Measurements from ENCODE around the gene NFIB.

Gene NFIB

GRCh38 chr9:14214065-14214684 is 99.8 kb downstream of the NFIB start:
- Mint-ChIP-seq H3K4me1 (peaks cover 26% of the 10 kb centered on the region), H3K9me3 (no peaks in the 10 kb centered on the region), H3K27ac (peak overlapping the region; percentile 4), H3K36me3 (ENCODE audit: low read depth) (no peaks in the 10 kb centered on the region), H3K4me3 (no peak overlapping the region), H3K27me3 (ENCODE audit: low read depth, poor library complexity) (peaks cover 6% of the 10 kb centered on the region)
- DNase-seq: no peak
- no peak for TF ChIP-seq CTCF (IDR thresholded peaks at IDR 0.05)

- Mint-ChIP-seq H3K36me3 (ENCODE audit: low read depth) (no peaks in the 10 kb centered on the region), H3K27ac (no peak overlapping the region), H3K27me3 (ENCODE audit: low read depth, poor library complexity) (peaks cover 6% of the 10 kb centered on the region), H3K4me1 (peaks cover 19% of the 10 kb centered on the region), H3K9me3 (no peaks in the 10 kb centered on the region), H3K4me3 (no peak overlapping the region)
- no peak for DNase-seq
- TF ChIP-seq CTCF (IDR thresholded peaks at IDR 0.05): no peak
These were observed 100.4 kb downstream of the NFIB start for GRCh38 chr9:14213504-14213903.

- peaks cover 15% of the 10 kb centered on the region for H3K4me1 Mint-ChIP-seq
- DNase-seq: no peak
These were observed 101.1 kb downstream of the NFIB start for GRCh38 chr9:14212697-14213420.

GRCh38 chr9:14212077-14212476 is 101.9 kb downstream of the NFIB start:
- no peak overlapping the region for H3K27ac Mint-ChIP-seq
- H3K4me1 Mint-ChIP-seq: peaks cover 19% of the 10 kb centered on the region
- no peak overlapping the region for H3K4me3 Mint-ChIP-seq
- DNase-seq: no peak
- TF ChIP-seq CTCF (IDR thresholded peaks at IDR 0.05): no peak
- no peaks in the 10 kb centered on the region for H3K9me3 Mint-ChIP-seq
- peaks cover 6% of the 10 kb centered on the region for H3K27me3 Mint-ChIP-seq (ENCODE audit: low read depth, poor library complexity)
- H3K36me3 Mint-ChIP-seq (ENCODE audit: low read depth): no peaks in the 10 kb centered on the region

More at GRCh38 chr9:14212697-14213420, 101.1 kb downstream of the NFIB start:
- H3K4me3 Mint-ChIP-seq: no peak overlapping the region
- no peaks in the 10 kb centered on the region for H3K9me3 Mint-ChIP-seq
- no peak for TF ChIP-seq CTCF (IDR thresholded peaks at IDR 0.05)
- H3K27ac Mint-ChIP-seq: no peak overlapping the region
- H3K27me3 Mint-ChIP-seq (ENCODE audit: low read depth, poor library complexity): peaks cover 6% of the 10 kb centered on the region
- no peaks in the 10 kb centered on the region for H3K36me3 Mint-ChIP-seq (ENCODE audit: low read depth)

- TF ChIP-seq CTCF (IDR thresholded peaks at IDR 0.05): no peak
- Mint-ChIP-seq H3K27ac (no peak overlapping the region), H3K36me3 (ENCODE audit: low read depth) (no peaks in the 10 kb centered on the region), H3K27me3 (ENCODE audit: low read depth, poor library complexity) (peaks cover 6% of the 10 kb centered on the region), H3K4me3 (no peak overlapping the region), H3K4me1 (peaks cover 19% of the 10 kb centered on the region), H3K9me3 (no peaks in the 10 kb centered on the region)
- no peak for DNase-seq
These were observed 102.4 kb downstream of the NFIB start for GRCh38 chr9:14211564-14211963.

- Mint-ChIP-seq H3K4me1 (peaks cover 19% of the 10 kb centered on the region), H3K9me3 (no peaks in the 10 kb centered on the region), H3K4me3 (no peak overlapping the region), H3K36me3 (ENCODE audit: low read depth) (no peaks in the 10 kb centered on the region), H3K27me3 (ENCODE audit: low read depth, poor library complexity) (peaks cover 7% of the 10 kb centered on the region), H3K27ac (no peak overlapping the region)
- DNase-seq: no peak
- no peak for TF ChIP-seq CTCF (IDR thresholded peaks at IDR 0.05)
These were observed 103.5 kb downstream of the NFIB start for GRCh38 chr9:14210428-14210827.
